Activated CD4-positive, alpha-beta T cell treated with anti-CD3 and anti-CD28 coated beads, Interleukin-2, amount 10 ng/mL, durations not matched to agents 24 days and 14 days (primary cell): ENCODE data around the gene HHIPL2. TPM values are rescaled to one million over a fixed set of nuclear protein-coding genes. Genes with fewer than 3 reads are reported as not detected.
"Not testable (repeated sequence)": the region's sequence is repeated elsewhere in the genome, so short reads cannot be mapped to it uniquely, and the experiment has no call there.

Experiments
- DNase-seq: peaks from one replicate; pipeline ENCODE4 v3.0.0; 2022
- H3K27ac Mint-ChIP-seq: one replicate; pipeline ENCODE4 v1.8.0; 2022; ENCODE audit warnings: mild to moderate bottlenecking, mixed read lengths
- H3K27me3 Mint-ChIP-seq: one replicate; pipeline ENCODE4 v1.8.0; 2022; ENCODE audit warnings: mixed read lengths
- H3K36me3 Mint-ChIP-seq: one replicate; pipeline ENCODE4 v1.8.0; 2022; ENCODE audit warnings: low read depth, mild to moderate bottlenecking, mixed read lengths
- H3K4me1 Mint-ChIP-seq: one replicate; pipeline ENCODE4 v1.8.0; 2021; ENCODE audit warnings: mixed read lengths
- H3K4me3 Mint-ChIP-seq: one replicate; pipeline ENCODE4 v1.8.0; 2022; ENCODE audit warnings: mild to moderate bottlenecking, moderate library complexity, mixed read lengths
- H3K9me3 Mint-ChIP-seq: one replicate; pipeline ENCODE4 v1.8.0; 2021; ENCODE audit warnings: mixed read lengths
- intact Hi-C: fragments of 100-400 bp; cut with micrococcal nuclease; formaldehyde crosslinking; loops from one replicate; pipeline ENCODE4 v1.15.1; 2023
- total RNA-seq: library from RNA; stranded (reverse); gene quantifications from 2 replicates; pipeline ENCODE4 v1.2.3, GENCODE V29; 2022

HHIPL2 gene
- total RNA-seq, 1 donor from 2014 or later, result 0.82 TPM

GRCh38 chr1:222523852-222524251, 24.1 kb downstream of the HHIPL2 start:
- H3K27ac Mint-ChIP-seq, result no peak overlapping the region
- H3K9me3 Mint-ChIP-seq, result no peaks in the 10 kb centered on the region
- H3K4me1 Mint-ChIP-seq, result no peaks in the 10 kb centered on the region
- peaks cover 8% of the 10 kb centered on the region for H3K27me3 Mint-ChIP-seq
- H3K4me3 Mint-ChIP-seq, result no peak overlapping the region
- intact Hi-C loops, result loop anchor here (5.0 kb wide), 1 partner anchor 958 kb away; no protein-coding TSS in a partner anchor
- no peak for DNase-seq
- no peaks in the 10 kb centered on the region for H3K36me3 Mint-ChIP-seq

DNA sequence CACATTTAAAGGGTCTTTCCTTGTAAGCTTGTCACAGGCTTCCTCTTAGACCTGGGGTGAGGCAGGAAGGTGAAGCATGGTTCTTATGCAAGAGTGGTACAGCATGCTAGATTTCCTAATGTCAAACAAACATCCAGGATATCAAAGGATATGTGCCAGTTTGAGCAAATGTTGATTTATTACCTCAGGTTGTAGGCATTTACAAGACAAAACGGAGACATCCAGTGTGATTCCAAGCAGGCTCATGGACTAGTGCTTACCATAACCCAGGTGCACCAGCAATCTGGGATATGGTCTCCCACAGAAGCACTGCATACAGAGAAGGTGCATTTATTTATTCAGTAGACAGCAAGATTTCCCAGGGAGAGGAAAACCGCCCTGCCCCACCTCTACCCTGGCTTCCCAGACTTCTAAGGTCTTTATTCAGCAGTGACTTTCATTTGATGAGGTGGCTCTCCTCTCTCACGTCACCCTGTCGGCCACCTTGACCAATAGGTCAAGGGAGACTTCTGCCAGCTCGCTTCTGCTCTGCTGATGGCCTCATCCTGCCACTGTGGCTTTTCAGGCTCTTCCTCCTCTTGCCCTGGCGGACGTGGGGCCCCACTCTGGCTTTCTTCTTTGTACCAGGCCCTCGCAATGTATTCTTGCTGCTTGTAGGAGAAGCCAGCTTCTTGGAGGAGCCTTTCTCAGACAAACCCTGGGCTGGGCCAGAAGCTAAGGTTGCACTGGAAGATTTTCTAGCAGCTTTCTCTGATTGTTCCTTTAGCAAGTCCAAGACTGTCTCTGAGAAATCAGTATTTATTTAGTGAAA, 25.6 kb downstream of the HHIPL2 start:
- Mint-ChIP-seq H3K4me1 (no peaks in the 10 kb centered on the region), H3K9me3 (no peaks in the 10 kb centered on the region), H3K27me3 (peaks cover 6% of the 10 kb centered on the region), H3K27ac (no peak overlapping the region), H3K4me3 (no peak overlapping the region), H3K36me3 (no peaks in the 10 kb centered on the region)
- intact Hi-C loops, result loop anchor here (5.0 kb wide), 1 partner anchor 960 kb away; no protein-coding TSS in a partner anchor
- no peak for DNase-seq

DNA sequence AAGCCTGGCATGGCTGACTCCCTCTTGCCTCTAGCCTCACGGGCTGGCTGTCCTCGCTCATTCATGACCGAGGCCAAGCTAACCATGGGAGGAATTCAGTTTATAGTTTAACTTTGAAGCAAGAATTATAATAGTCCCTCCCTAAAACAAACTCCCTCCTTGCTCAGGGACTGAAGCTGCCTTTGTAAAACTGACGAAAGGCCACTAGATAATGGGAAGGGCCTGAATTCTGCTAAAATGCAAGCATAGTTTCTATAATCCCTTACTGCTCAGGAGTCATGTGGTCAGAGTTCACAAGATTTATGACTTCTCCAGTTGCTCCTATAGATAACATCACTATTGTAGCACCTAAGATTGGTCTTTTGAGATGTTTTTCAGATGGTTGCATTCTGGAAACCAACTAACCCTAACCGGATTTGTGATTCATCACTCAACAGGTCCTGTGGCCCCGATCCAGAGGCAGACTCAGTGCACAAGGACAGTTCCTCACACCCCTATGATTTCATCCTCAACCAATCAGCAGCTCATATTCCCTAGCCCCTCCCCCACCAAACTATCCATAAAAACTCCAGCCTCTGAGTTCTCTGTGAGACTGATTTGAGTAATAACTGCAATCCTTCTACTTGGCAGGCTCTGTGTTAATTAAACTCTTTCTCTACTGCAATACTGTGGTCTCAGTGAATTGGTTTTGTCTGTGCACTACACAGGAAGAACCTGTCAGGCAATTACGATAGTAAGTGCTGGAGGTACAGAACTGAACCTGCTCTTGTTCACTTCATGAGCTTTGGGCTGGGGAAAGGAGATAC, 26.4 kb downstream of the HHIPL2 start:
- DNase-seq, result no peak
- no peak overlapping the region for H3K27ac Mint-ChIP-seq
- no peaks in the 10 kb centered on the region for H3K9me3 Mint-ChIP-seq
- H3K27me3 Mint-ChIP-seq, result peaks cover 5% of the 10 kb centered on the region
- no peaks in the 10 kb centered on the region for H3K36me3 Mint-ChIP-seq
- no peaks in the 10 kb centered on the region for H3K4me1 Mint-ChIP-seq
- intact Hi-C loops, result loop anchor here (5.0 kb wide), 1 partner anchor 961 kb away; no protein-coding TSS in a partner anchor
- no peak overlapping the region for H3K4me3 Mint-ChIP-seq

GRCh38 chr1:222489496-222489895, 58.4 kb downstream of the HHIPL2 start:
- H3K36me3 Mint-ChIP-seq, intact Hi-C loops, H3K9me3 Mint-ChIP-seq, H3K4me1 Mint-ChIP-seq, H3K27ac Mint-ChIP-seq, DNase-seq, H3K27me3 Mint-ChIP-seq, H3K4me3 Mint-ChIP-seq: not testable (repeated sequence)

DNA sequence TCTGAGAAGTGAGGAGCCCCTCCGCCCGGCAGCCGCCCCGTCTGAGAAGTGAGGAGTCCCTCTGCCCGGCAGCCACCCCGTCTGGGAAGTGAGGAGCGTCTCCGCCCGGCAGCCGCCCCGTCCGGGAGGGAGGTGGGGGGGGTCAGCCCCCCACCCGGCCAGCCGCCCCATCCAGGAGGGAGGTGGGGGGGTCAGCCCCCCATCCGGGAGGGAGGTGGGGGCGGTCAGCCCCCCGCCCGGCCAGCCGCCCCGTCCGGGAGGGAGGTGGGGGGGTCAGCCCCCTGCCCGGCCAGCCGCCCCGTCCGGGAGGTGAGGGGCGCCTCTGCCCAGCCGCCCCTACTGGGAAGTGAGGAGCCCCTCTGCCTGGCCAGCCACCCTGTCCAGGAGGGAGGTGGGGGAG, 60.1 kb downstream of the HHIPL2 start:
- H3K27me3 Mint-ChIP-seq, intact Hi-C loops, H3K36me3 Mint-ChIP-seq, H3K4me1 Mint-ChIP-seq, H3K27ac Mint-ChIP-seq, H3K4me3 Mint-ChIP-seq, DNase-seq, H3K9me3 Mint-ChIP-seq: not testable (repeated sequence)

DNA sequence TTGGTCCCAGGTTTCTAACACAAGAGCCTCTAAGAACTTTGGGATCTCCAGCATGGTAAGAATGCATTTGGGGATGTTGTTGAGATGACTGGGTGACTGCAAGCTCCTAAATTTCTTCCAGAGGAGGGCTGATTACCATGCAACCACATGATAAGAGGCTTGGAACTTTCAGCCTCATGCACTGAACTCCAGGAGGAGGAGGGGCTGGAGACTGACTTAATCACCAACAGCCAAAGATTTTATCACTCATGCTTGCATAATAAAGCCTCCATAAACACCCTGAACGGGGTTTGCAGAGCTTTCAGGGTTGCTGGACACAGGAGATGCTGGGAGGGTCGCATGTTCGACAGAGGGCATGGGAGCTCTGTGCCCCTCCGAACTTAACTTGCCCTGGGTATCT, 63.9 kb downstream of the HHIPL2 start:
- H3K9me3 Mint-ChIP-seq, result not testable (repeated sequence)

GRCh38 chr1:222479567-222479966, 68.3 kb downstream of the HHIPL2 start:
- intact Hi-C loops, H3K9me3 Mint-ChIP-seq, DNase-seq, H3K4me3 Mint-ChIP-seq, H3K27ac Mint-ChIP-seq, H3K4me1 Mint-ChIP-seq, H3K27me3 Mint-ChIP-seq, H3K36me3 Mint-ChIP-seq: not testable (repeated sequence)

More for the DNA sequence above, 63.9 kb downstream of the HHIPL2 start:
- H3K36me3 Mint-ChIP-seq, H3K4me3 Mint-ChIP-seq, H3K27me3 Mint-ChIP-seq, DNase-seq, intact Hi-C loops, H3K27ac Mint-ChIP-seq, H3K4me1 Mint-ChIP-seq: not testable (repeated sequence)

DNA sequence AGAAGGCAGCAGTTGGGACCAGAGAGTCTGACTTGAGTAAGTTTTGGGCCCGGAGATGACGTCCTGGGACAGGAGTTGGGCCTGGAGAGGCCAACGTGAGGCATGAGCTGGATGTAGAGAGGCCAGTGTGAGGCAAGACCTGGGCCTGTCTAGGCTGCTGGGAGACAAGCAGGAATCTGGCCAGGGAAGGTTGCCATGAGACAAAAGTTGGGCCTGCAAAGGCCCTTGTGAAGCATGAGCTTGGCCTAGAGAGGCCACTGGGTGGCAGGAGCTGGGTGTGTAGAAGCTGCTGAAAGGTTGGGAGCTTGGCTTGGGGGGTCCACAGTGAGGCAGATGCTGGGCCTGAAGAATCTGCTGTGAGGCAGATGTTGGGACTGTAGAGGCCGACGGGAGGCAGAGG, 71.5 kb downstream of the HHIPL2 start:
- H3K4me1 Mint-ChIP-seq, H3K4me3 Mint-ChIP-seq, H3K27me3 Mint-ChIP-seq, DNase-seq, intact Hi-C loops, H3K27ac Mint-ChIP-seq, H3K9me3 Mint-ChIP-seq, H3K36me3 Mint-ChIP-seq: not testable (repeated sequence)

GRCh38 chr1:222473717-222474116, 74.2 kb downstream of the HHIPL2 start:
- DNase-seq, H3K4me3 Mint-ChIP-seq, H3K27me3 Mint-ChIP-seq, H3K4me1 Mint-ChIP-seq, H3K9me3 Mint-ChIP-seq, H3K36me3 Mint-ChIP-seq, intact Hi-C loops, H3K27ac Mint-ChIP-seq: not testable (repeated sequence)

DNA sequence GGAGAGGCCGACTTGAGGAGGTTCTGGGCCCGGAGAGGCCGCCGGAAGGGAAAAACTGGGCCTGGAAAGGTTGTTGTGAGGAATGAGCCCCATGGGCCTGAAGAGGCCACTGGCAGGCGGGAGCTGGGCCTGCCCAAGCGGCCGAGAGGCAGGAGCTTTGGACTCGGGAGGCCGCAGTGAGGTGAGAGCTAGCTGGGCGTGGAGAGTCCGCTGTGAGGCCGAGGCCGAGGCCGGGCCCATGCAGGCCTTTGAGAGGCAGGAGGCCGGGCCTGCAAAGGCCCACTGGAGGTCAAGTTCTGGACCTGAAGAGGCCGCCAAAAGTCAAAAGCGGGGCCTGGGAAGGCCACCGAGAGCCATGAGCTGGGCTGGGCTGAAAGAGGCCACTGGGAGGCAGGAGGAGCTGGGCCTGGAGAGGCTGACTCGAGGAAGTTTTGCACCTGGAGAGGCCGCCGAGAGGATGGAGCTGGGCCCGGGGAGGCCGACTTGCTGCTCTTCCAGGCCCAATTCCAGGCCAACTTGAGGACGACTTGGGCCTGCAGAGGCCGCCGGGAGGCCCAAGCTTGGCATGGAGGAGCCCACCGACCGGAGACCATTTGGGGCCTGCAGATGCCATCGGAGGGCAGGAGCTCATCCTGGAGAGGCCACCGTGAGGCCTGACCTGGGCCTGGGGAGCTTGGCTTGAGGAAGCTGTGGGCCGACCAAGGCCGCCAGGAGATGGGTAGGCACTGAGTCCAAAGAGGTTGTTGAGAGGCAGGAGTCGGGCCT, 74.9 kb downstream of the HHIPL2 start:
- H3K9me3 Mint-ChIP-seq, H3K27me3 Mint-ChIP-seq, H3K36me3 Mint-ChIP-seq, intact Hi-C loops, DNase-seq, H3K4me3 Mint-ChIP-seq, H3K4me1 Mint-ChIP-seq, H3K27ac Mint-ChIP-seq: not testable (repeated sequence)

Other genes with a start within 250 kb of the HHIPL2 start
- gene TAF1A, start 41.8 kb upstream of the HHIPL2 start, total RNA-seq, result 23.1 and 24.4 TPM in 2 replicates
- gene MIA3, start 70.0 kb upstream of the HHIPL2 start, total RNA-seq, result 42.2 and 44.2 TPM in 2 replicates
- 38.1 and 40.5 TPM in 2 replicates for gene AIDA, start 164.4 kb upstream of the HHIPL2 start, total RNA-seq
- gene BROX, start 164.5 kb upstream of the HHIPL2 start, total RNA-seq, result 35.4 and 36.4 TPM in 2 replicates
- gene FAM177B, start 189.1 kb upstream of the HHIPL2 start, total RNA-seq, result 0.47 TPM in 1 of 2 replicates, not detected in the other